ENCODE measurements around the gene OTOGL.

OTOGL gene

DNA sequence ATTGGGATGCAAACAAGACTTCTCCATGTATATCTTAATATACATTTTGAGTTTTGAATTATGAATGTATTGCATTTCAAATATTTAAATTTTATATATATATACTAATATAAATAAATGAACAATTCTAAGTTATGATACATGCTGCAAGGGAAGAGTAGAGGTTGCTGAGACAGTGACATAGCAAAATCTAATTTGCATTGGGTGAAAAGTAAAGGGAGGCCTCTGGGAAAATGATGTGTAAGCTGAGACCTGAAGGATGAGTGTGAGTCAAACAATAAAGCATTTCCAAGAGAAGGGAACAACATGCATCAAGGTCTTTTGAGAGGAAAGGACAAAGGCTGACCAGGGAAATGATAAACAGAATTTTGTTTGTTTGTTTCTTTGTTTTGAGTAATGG, 281.8 kb downstream of the OTOGL start (continued):
- TF ChIP-seq, protein P1, sequence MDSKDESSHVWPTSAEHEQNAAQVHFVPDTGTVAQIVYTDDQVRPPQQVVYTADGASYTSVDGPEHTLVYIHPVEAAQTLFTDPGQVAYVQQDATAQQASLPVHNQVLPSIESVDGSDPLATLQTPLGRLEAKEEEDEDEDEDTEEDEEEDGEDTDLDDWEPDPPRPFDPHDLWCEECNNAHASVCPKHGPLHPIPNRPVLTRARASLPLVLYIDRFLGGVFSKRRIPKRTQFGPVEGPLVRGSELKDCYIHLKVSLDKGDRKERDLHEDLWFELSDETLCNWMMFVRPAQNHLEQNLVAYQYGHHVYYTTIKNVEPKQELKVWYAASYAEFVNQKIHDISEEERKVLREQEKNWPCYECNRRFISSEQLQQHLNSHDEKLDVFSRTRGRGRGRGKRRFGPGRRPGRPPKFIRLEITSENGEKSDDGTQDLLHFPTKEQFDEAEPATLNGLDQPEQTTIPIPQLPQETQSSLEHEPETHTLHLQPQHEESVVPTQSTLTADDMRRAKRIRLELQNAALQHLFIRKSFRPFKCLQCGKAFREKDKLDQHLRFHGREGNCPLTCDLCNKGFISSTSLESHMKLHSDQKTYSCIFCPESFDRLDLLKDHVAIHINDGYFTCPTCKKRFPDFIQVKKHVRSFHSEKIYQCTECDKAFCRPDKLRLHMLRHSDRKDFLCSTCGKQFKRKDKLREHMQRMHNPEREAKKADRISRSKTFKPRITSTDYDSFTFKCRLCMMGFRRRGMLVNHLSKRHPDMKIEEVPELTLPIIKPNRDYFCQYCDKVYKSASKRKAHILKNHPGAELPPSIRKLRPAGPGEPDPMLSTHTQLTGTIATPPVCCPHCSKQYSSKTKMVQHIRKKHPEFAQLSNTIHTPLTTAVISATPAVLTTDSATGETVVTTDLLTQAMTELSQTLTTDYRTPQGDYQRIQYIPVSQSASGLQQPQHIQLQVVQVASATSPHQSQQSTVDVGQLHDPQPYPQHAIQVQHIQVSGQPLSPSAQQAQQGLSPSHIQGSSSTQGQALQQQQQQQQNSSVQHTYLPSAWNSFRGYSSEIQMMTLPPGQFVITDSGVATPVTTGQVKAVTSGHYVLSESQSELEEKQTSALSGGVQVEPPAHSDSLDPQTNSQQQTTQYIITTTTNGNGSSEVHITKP (tag by site-specific recombination; IDR thresholded peaks at IDR 0.05) = no peak
- no peak for TF ChIP-seq ZNF248 (tag by site-specific recombination; IDR thresholded peaks at IDR 0.05)
- TF ChIP-seq, protein P2, sequence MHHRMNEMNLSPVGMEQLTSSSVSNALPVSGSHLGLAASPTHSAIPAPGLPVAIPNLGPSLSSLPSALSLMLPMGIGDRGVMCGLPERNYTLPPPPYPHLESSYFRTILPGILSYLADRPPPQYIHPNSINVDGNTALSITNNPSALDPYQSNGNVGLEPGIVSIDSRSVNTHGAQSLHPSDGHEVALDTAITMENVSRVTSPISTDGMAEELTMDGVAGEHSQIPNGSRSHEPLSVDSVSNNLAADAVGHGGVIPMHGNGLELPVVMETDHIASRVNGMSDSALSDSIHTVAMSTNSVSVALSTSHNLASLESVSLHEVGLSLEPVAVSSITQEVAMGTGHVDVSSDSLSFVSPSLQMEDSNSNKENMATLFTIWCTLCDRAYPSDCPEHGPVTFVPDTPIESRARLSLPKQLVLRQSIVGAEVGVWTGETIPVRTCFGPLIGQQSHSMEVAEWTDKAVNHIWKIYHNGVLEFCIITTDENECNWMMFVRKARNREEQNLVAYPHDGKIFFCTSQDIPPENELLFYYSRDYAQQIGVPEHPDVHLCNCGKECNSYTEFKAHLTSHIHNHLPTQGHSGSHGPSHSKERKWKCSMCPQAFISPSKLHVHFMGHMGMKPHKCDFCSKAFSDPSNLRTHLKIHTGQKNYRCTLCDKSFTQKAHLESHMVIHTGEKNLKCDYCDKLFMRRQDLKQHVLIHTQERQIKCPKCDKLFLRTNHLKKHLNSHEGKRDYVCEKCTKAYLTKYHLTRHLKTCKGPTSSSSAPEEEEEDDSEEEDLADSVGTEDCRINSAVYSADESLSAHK (tag by site-specific recombination; IDR thresholded peaks at IDR 0.05) = no peak

DNA sequence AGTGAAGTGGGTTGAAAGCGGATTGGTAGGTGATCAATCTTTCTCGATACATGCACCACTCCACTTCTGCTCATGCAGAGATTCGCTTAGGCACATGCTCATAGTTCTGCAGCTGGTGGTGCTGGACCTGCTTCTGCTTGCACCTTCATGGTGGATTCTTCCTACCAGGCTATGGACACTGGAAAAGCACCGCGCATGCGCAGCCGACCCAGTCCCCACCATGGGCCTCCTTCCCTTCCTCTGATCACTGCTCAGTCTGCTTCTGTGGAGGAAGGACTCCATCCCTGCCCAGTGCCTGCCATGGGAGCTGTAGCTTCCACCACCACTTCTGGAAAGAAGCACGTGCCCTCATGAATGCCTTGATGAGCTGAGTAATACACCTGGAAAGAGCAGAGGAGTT, 282.9 kb downstream of the OTOGL start:
- TF ChIP-seq ZNF529 (tag by site-specific recombination; IDR thresholded peaks at IDR 0.05; ENCODE audit: insufficient replicate concordance) (no peak), ZNF549 (tag by site-specific recombination; IDR thresholded peaks at IDR 0.05) (no peak), ZXDB (tag by site-specific recombination; IDR thresholded peaks at IDR 0.05) (no peak), ZNF48 (tag by site-specific recombination; IDR thresholded peaks at IDR 0.05) (no peak), ZNF184 (tag by site-specific recombination; IDR thresholded peaks at IDR 0.05) (no peak), ZNF16 (tag by site-specific recombination; IDR thresholded peaks at IDR 0.05; ENCODE audit: low read depth) (no peak), ZNF596 (tag by site-specific recombination; IDR thresholded peaks at IDR 0.05) (no peak), ZNF677 (tag by site-specific recombination; IDR thresholded peaks at IDR 0.05) (no peak), ZNF785 (tag by site-specific recombination; IDR thresholded peaks at IDR 0.05) (no peak), ZNF624 (tag by site-specific recombination; IDR thresholded peaks at IDR 0.05) (no peak), ZNF2 (tag by site-specific recombination; IDR thresholded peaks at IDR 0.05) (no peak), TRIM28 (IDR thresholded peaks at IDR 0.05; ENCODE audit: borderline replicate concordance, low read length) (no peak), ZNF514 (tag by site-specific recombination; IDR thresholded peaks at IDR 0.05) (no peak), RBAK (tag by site-specific recombination; IDR thresholded peaks at IDR 0.05) (no peak)
- TF ChIP-seq, protein P3, sequence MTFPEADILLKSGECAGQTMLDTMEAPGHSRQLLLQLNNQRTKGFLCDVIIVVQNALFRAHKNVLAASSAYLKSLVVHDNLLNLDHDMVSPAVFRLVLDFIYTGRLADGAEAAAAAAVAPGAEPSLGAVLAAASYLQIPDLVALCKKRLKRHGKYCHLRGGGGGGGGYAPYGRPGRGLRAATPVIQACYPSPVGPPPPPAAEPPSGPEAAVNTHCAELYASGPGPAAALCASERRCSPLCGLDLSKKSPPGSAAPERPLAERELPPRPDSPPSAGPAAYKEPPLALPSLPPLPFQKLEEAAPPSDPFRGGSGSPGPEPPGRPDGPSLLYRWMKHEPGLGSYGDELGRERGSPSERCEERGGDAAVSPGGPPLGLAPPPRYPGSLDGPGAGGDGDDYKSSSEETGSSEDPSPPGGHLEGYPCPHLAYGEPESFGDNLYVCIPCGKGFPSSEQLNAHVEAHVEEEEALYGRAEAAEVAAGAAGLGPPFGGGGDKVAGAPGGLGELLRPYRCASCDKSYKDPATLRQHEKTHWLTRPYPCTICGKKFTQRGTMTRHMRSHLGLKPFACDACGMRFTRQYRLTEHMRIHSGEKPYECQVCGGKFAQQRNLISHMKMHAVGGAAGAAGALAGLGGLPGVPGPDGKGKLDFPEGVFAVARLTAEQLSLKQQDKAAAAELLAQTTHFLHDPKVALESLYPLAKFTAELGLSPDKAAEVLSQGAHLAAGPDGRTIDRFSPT (tag by site-specific recombination; IDR thresholded peaks at IDR 0.05) = no peak
- TF ChIP-seq, protein P4, sequence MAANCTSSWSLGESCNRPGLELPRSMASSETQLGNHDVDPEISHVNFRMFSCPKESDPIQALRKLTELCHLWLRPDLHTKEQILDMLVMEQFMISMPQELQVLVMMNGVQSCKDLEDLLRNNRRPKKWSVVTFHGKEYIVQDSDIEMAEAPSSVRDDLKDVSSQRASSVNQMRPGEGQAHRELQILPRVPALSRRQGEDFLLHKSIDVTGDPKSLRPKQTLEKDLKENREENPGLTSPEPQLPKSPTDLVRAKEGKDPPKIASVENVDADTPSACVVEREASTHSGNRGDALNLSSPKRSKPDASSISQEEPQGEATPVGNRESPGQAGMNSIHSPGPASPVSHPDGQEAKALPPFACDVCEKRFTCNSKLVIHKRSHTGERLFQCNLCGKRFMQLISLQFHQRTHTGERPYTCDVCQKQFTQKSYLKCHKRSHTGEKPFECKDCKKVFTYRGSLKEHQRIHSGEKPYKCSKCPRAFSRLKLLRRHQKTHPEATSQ (tag by site-specific recombination; IDR thresholded peaks at IDR 0.05) = no peak
- TF ChIP-seq, protein P5, sequence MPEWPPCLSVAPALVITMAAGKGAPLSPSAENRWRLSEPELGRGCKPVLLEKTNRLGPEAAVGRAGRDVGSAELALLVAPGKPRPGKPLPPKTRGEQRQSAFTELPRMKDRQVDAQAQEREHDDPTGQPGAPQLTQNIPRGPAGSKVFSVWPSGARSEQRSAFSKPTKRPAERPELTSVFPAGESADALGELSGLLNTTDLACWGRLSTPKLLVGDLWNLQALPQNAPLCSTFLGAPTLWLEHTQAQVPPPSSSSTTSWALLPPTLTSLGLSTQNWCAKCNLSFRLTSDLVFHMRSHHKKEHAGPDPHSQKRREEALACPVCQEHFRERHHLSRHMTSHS (tag by site-specific recombination; IDR thresholded peaks at IDR 0.05) = no peak
- H3K36me3 ChIP-seq (ENCODE audit: control insufficient read depth in 2 of 2, insufficient read depth in 1 of 2, low read length in 2 of 2) = no peaks in the 10 kb centered on the region
- H3K4me1 ChIP-seq (ENCODE audit: control insufficient read depth, insufficient read depth, low read length) = no peaks in the 10 kb centered on the region
- H3K9me3 ChIP-seq (ENCODE audit: control insufficient read depth, insufficient read depth, low read depth, low read length) = no peaks in the 10 kb centered on the region
- POLR2A ChIA-PET = no interaction called here
- CTCF ChIA-PET = no interaction called here
- H3K27ac ChIP-seq (ENCODE audit: extremely low read depth, low read depth, low read length) = no peak overlapping the region
- H3K4me3 ChIP-seq (ENCODE audit: low read depth, low read length) = no peak overlapping the region
